IPS-20b (cell line): ENCODE results near the gene CCDC89.
A peak's percentile ranks its signal among the peaks of the same experiment; 100 is the strongest.
"Not testable (repeated sequence)": the region's sequence is repeated elsewhere in the genome, so short reads cannot be mapped to it uniquely, and the experiment has no call there.

ENCODE experiments used
- H3K27ac ChIP-seq: one replicate; pipeline ENCODE4 v1.5.1; 2013; ENCODE audit warnings: low read length
- H3K27me3 ChIP-seq: 2 replicates; pipeline ENCODE4 v1.6.1; 2013; ENCODE audit warnings: mild to moderate bottlenecking, low read length, inconsistent platforms; ENCODE audit not compliant: insufficient read depth
- H3K36me3 ChIP-seq: 2 replicates; pipeline ENCODE4 v1.6.1; 2013; ENCODE audit warnings: low read depth, mild to moderate bottlenecking, inconsistent platforms, low read length, moderate library complexity; ENCODE audit not compliant: insufficient read depth
- H3K4me1 ChIP-seq: 2 replicates; pipeline ENCODE4 v1.6.1; 2013; ENCODE audit warnings: mild to moderate bottlenecking, control low read depth, inconsistent platforms, low read length, moderate library complexity; ENCODE audit not compliant: insufficient read depth
- H3K4me3 ChIP-seq: 2 replicates; pipeline ENCODE4 v1.5.1; 2013; ENCODE audit warnings: mild to moderate bottlenecking, low read length, inconsistent platforms
- H3K9ac ChIP-seq: 2 replicates; pipeline ENCODE4 v1.6.1; 2013; ENCODE audit warnings: low read depth, mild to moderate bottlenecking, inconsistent platforms, low read length, moderate library complexity
- H3K9me3 ChIP-seq: 2 replicates; pipeline ENCODE4 v1.6.1; 2013; ENCODE audit warnings: mild to moderate bottlenecking, low read depth, low read length, inconsistent platforms; ENCODE audit not compliant: insufficient read depth

Gene CCDC89

DNA sequence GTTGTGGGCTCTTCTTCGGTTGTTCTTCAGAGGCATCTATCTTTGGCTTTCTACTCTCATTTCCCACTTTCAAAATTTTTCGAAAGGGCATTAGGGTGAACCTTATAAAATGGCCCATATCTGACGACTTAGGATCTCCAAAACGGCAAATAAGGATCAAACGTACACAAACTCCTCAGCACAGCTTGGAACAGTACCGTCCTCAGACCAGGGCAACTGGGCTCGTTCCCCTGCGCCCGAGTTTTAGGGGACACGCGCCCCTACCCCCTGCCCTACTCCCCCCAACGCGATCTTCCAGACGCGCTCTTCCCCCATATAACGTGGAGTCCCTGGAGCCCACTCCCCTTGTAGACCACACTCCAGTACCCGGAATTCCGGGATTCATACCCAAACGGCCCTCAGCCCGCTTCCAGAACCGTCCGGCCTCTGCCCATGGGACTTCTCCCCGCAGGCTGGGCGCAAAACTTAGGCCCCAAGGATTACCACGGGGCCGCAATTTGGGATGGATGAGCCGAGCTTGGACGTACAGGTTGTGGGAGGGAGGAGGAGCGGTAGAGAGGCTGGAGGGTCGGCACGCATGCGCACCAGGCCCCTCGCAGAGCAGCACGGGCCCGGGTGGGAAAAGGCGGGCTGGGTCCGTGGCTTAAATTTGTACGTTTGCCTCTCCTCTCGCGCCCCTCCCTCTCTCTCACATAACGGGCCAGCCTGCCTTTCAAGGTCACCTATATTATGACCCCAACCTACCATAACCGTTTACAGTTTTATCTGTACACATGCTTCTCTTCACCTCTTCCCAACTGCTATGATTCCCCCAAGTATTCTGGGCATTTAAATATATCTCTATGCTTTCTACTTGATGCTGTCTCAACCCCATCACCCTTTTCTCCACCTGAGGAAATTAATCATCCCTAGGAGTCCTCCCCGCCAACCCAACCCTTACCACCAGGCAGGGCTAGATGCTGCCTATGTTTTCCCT, 3.4 kb downstream of the CCDC89 start:
- H3K4me1 ChIP-seq = peaks cover 13% of the 10 kb centered on the region; the same call in 1 of the 2 replicates
- H3K27ac ChIP-seq = no peak overlapping the region
- no peak overlapping the region for H3K4me3 ChIP-seq
- H3K27me3 ChIP-seq = no peaks in the 10 kb centered on the region
- H3K36me3 ChIP-seq = no peaks in the 10 kb centered on the region
- H3K9me3 ChIP-seq = no peaks in the 10 kb centered on the region
- H3K9ac ChIP-seq = no peak overlapping the region

DNA sequence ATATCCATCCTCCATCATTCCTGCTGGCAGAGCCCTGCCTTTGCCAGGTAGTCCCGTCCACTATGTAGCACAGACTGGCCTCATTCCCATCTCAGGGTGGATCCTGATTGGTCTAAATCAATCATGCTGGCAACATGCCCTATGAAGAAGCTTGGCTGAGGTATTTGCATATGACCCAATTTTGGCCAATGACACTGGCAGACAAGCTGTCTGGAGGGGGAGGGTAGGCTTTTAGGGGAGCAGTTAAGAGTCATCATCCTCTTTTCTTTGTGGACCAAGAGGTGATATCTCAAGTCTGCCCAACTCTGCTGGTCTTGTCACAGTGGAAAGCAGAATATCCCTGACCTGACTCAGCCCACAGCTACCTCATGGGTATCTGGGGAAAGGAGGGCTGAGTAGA, 5.1 kb downstream of the CCDC89 start:
- H3K27ac ChIP-seq = no peak overlapping the region
- peaks cover 16% of the 10 kb centered on the region; the same call in 1 of the 2 replicates for H3K4me1 ChIP-seq
- H3K9me3 ChIP-seq = no peaks in the 10 kb centered on the region
- H3K27me3 ChIP-seq = no peaks in the 10 kb centered on the region
- no peak overlapping the region for H3K9ac ChIP-seq
- no peaks in the 10 kb centered on the region for H3K36me3 ChIP-seq
- H3K4me3 ChIP-seq = no peak overlapping the region

DNA sequence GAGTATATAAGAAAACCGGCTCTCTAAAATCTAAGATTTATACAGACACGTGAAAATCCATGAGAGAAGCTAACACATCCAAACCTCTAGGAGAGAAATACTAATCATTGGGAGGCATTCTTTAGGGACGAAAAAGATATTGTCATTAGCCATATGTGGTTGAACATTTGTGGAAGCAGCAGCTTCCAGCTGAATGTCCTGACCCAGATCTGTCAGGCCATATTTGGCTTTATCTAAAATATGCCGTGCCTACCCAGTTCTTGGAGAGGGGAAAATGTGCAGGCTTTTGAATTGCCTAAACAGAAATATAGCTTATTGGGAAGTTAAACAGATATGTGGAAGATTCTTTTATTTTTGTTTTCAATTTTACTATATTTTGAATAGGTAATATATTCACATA, 6.4 kb downstream of the CCDC89 start:
- Histone ChIP-seq H3K4me1 (peaks cover 16% of the 10 kb centered on the region; the same call in 1 of the 2 replicates), H3K27ac (no peak overlapping the region), H3K4me3 (no peak overlapping the region)

GRCh38 chr11:85673393-85673792, 12.6 kb downstream of the CCDC89 start:
- Histone ChIP-seq H3K4me1 (peaks cover 4% of the 10 kb centered on the region; the same call in 1 of the 2 replicates), H3K27me3 (peaks cover 19% of the 10 kb centered on the region; the same call in 1 of the 2 replicates), H3K4me3 (no peak overlapping the region), H3K36me3 (no peaks in the 10 kb centered on the region), H3K27ac (no peak overlapping the region), H3K9ac (no peak overlapping the region), H3K9me3 (no peaks in the 10 kb centered on the region)

More for the DNA sequence above, 6.4 kb downstream of the CCDC89 start:
- Histone ChIP-seq H3K9me3 (no peaks in the 10 kb centered on the region), H3K9ac (no peak overlapping the region), H3K36me3 (no peaks in the 10 kb centered on the region), H3K27me3 (0 out of 2 replicates have a peak, but pooled peaks cover under 1% of the 10 kb centered on the region)

DNA sequence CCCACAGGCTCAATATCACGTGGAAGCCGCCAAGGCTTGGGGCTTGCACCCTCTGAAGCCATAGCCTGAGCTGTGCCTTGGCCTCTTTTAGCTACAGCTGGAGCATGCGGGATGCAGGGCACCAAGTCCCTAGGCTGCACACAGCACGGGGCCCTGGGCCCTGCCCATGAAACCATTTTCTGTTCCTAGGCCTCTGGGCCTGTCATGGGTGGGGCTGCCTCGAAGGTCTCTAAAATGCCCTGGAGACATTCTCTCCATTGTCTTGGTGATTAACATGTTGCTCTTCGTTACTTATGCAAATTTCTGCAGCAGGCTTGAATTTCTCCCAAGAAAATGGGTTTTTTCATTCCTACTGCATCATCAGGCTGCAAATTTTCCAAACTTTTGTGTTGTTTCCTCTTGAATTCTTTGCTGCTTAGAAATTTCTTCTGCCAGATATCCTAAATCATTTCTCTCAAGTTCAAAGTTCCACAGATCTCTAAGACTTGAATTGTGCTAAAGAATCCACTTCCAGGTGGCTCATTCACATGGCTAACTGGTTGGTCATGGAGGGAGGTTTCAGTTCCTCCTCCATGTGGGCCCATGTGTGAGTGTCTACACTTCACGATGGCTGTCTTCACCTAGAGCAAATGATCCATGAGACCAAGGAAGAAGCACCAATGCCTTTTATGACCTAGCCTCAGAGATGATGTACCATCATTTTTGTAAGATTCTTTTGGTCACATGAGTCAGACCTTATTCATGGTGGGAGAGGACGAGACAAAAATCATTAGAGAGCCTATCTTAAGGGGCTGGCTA, 13.7 kb downstream of the CCDC89 start:
- no peaks in the 10 kb centered on the region for H3K36me3 ChIP-seq
- H3K4me1 ChIP-seq = no peaks in the 10 kb centered on the region; the same call in 1 of the 2 replicates
- peaks cover 19% of the 10 kb centered on the region; the same call in 1 of the 2 replicates for H3K27me3 ChIP-seq
- H3K9ac ChIP-seq = no peak overlapping the region
- H3K27ac ChIP-seq = no peak overlapping the region
- H3K4me3 ChIP-seq = no peak overlapping the region
- H3K9me3 ChIP-seq = no peaks in the 10 kb centered on the region

DNA sequence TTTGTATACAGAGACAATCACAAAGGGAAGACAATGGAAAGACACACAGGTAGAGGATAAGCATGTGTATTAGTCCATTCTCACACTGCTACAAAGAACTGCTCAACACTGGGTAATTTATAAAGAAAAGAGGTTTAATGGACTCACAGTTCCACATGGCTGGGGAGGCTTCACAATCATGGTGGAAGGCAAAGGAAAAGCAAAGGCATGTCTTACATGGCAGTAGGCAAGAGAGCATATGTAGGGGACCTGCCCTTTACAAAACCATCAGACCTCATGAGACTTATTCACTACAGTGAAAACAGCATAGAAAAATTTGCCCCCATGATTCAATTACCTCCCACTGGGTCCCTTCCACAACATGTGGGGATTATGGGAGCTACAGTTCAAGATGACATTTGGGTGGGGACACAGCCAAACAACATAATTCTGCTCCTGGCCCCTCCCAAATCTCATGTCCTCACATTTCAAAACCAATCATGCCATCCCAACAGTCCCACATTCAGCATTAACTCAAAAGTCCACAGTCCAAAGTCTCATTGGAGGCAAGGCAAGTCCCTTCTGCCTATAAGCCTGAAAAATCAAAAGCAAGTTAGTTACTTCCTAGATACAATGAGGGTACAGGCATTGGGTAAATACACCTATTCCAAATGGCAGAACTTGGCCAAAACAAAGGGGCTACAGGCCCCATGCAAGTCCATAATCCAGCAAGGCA, 14.9 kb downstream of the CCDC89 start:
- H3K9me3 ChIP-seq, H3K36me3 ChIP-seq, H3K4me1 ChIP-seq, H3K27ac ChIP-seq, H3K9ac ChIP-seq, H3K4me3 ChIP-seq: not testable (repeated sequence)
- peaks cover 19% of the 10 kb centered on the region; the same call in 1 of the 2 replicates for H3K27me3 ChIP-seq

DNA sequence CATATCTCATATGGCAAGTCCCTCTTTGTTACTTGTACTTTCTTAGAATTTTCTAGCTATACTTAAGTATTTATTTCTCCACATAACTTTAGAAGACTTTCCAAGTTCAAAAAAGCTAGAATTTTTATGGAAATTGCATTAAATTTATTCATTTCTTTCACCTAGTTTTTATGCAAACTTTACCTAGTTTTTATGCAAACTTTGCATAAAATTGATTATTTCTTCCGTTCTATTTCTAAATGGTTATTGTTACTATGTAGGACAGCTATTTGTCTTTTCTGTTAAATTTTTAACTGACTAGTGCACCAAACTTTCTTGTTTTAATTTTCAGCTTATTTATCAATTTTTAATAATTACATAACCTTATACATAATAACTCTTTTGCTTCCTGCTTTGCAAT, 17.8 kb downstream of the CCDC89 start:
- Histone ChIP-seq H3K27ac (no peak overlapping the region), H3K9me3 (no peaks in the 10 kb centered on the region), H3K4me3 (no peak overlapping the region), H3K36me3 (peaks cover 2% of the 10 kb centered on the region; the same call in 1 of the 2 replicates), H3K27me3 (peaks cover 9% of the 10 kb centered on the region; the same call in 1 of the 2 replicates), H3K4me1 (peaks cover 5% of the 10 kb centered on the region; the same call in 1 of the 2 replicates), H3K9ac (no peak overlapping the region)

GRCh38 chr11:85666687-85667086, 19.3 kb downstream of the CCDC89 start:
- no peak overlapping the region for H3K4me3 ChIP-seq
- H3K27ac ChIP-seq = no peak overlapping the region
- peaks cover 14% of the 10 kb centered on the region for H3K36me3 ChIP-seq
- H3K9me3 ChIP-seq = no peaks in the 10 kb centered on the region
- peaks cover 5% of the 10 kb centered on the region; the same call in 1 of the 2 replicates for H3K4me1 ChIP-seq
- H3K27me3 ChIP-seq = no peaks in the 10 kb centered on the region
- no peak overlapping the region for H3K9ac ChIP-seq

DNA sequence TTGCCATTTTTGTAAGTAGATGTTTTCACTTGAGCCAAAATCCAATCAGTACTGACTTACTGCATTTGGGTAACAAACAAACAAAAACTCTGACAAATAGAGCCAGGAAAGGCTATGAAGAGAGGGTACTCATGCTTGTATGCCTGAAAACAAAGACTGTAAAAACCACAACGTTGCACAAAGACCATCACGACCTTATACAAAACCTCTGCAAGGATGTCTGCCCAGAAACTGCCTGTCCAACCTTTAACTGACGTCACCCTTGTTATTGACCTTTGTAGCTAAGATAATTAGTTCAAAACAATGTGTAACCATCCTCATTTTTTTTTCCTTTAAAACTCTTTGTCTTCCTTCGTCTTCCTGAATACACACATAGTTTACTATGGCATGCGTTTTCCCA, 20.3 kb downstream of the CCDC89 start:
- peaks cover 23% of the 10 kb centered on the region for H3K36me3 ChIP-seq
- H3K4me3 ChIP-seq = no peak overlapping the region; the same call in 1 of the 2 replicates
- H3K27ac ChIP-seq = no peak overlapping the region
- no peaks in the 10 kb centered on the region for H3K27me3 ChIP-seq
- peaks cover 5% of the 10 kb centered on the region; the same call in 1 of the 2 replicates for H3K4me1 ChIP-seq
- peak overlapping the region; percentile 97; the same call in 1 of the 2 replicates for H3K9ac ChIP-seq
- no peaks in the 10 kb centered on the region for H3K9me3 ChIP-seq

DNA sequence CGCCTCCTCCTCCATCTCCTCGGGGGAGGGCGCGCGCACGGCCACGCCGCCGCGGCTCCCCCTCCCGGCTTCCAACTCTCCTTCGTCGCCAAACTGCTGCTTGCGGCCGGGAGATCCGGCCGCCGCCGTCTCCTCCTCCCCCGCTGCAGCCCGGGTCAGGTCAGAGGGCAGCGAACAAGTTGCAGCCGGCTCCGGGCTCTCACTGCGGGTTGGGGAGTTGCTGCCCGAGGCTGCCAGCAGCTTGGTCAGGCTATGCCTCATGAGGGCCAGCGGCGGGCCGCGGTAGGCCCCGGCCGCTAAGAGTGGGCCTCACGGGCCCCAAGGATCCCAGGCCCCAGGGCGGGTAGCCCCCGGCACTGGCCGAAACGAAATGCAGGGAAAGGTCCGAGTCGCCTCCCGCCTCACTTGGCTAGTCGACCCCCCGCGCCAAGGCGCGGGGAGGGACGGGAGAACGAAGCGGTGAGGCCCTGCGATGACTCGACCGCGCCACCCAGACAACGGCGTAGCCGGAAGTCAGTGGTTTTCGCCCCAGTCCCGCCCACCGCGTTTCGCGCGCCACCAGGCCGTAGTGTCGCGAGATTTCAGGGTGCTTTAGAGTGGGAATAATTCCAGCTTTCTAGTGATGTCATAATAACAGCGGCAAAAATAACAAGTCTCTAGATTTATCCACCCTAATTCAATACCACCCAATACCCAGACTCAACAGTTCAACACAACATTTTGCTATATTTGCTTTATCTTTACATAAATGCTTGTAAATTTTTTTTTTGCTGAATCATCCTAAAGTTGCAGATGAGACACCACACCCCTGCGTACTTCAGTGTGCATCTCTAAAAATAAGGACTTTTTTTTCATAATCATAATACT, 21.1 kb downstream of the CCDC89 start, which contains the start of gene CREBZF:
Gene CREBZF (minus strand): TSS at position 515 of the 867 bp plus-strand sequence. CDS start 254 bp downstream, at position 261.
- Histone ChIP-seq H3K27ac (peak within 1 kb of the TSS; percentile 90), H3K9ac (peak within 1 kb of the TSS; percentile 97), H3K27me3 (no peaks in the 10 kb centered on the region), H3K9me3 (no peaks in the 10 kb centered on the region), H3K4me1 (peaks cover 5% of the 10 kb centered on the region; the same call in 1 of the 2 replicates), H3K4me3 (peak within 1 kb of the TSS; percentile 95), H3K36me3 (peaks cover 32% of the 10 kb centered on the region)
